Omental fat pad (tissue), 4 donors: ENCODE data around the gene GP1BB. TPM values are rescaled to one million over a fixed set of nuclear protein-coding genes. Genes with fewer than 3 reads are reported as not detected.

Experiments used
- ATAC-seq: fragments of 150-250 bp; one replicate; pipeline ENCODE4 v1.9.1; 2016; ENCODE audit warnings: mild to moderate bottlenecking, moderate library complexity; ENCODE audit not compliant: low FRiP score
- DNase-seq: peaks from one replicate; pipeline ENCODE4 v3.0.0-alpha.2; 2019; ENCODE audit warnings: low spot score
- CTCF ChIP-seq, 3 donors: fragments of 450-650 bp; IDR thresholded peaks; one replicate each; pipeline ENCODE4 v1.5.1; 2016 to 2017; ENCODE audit warnings: antibody characterized with exemption in 3 of 3, mild to moderate bottlenecking in 3 of 3, moderate library complexity in 2 of 3
- total RNA-seq, 4 donors: library from RNA; depleted of rRNA; stranded (reverse); fragments of >200 nt; gene quantifications; one replicate each; pipeline ENCODE4 v1.1.0, GENCODE V29; 2016

Gene GP1BB
- total RNA-seq, 4 donors from 2014 or later = 0.88 to 9.3 (median 1.4) TPM

- no peak for TF ChIP-seq CTCF (IDR thresholded peaks at IDR 0.05)
- no peak for ATAC-seq
Measured at GRCh38 chr22:19744350-19745006, 21.1 kb downstream of the GP1BB start.

GRCh38 chr22:19745155-19746101, 22.1 kb downstream of the GP1BB start:
- TF ChIP-seq CTCF (IDR thresholded peaks at IDR 0.05) = no peak
- no peak for DNase-seq
- no peak for ATAC-seq

More at GRCh38 chr22:19744350-19745006, 21.1 kb downstream of the GP1BB start:
- DNase-seq = no peak

GRCh38 chr22:19746726-19747125, 23.4 kb downstream of the GP1BB start:
- DNase-seq = no peak
- ATAC-seq = no peak
- TF ChIP-seq CTCF (IDR thresholded peaks at IDR 0.05) = no peak

GRCh38 chr22:19747551-19747950, 24.2 kb downstream of the GP1BB start:
- no peak for ATAC-seq
- no peak for TF ChIP-seq CTCF (IDR thresholded peaks at IDR 0.05)
- no peak for DNase-seq

- no peak for TF ChIP-seq CTCF (IDR thresholded peaks at IDR 0.05)
- ATAC-seq (no peak), DNase-seq (no peak)
Measured at GRCh38 chr22:19748139-19748538, 24.8 kb downstream of the GP1BB start.

- ATAC-seq (no peak), DNase-seq (no peak)
- TF ChIP-seq CTCF (IDR thresholded peaks at IDR 0.05) = no peak
Measured at GRCh38 chr22:19748991-19749664, 25.8 kb downstream of the GP1BB start.
